Mesothelial cell of epicardium (in vitro differentiated cells): ENCODE measurements around the gene TSPAN3. TPM values are rescaled to one million over a fixed set of nuclear protein-coding genes. Genes with fewer than 3 reads are reported as not detected.
A peak's percentile ranks its signal among the peaks of the same experiment; 100 is the strongest.

ENCODE experiments used
- DNase-seq, 2 experiments: peaks; one replicate each; pipeline ENCODE4 v3.0.0; 2021; ENCODE audit warnings: low spot score in 2 of 2; ENCODE audit not compliant: unreplicated experiment in 2 of 2
- H3K27ac Mint-ChIP-seq: 2 replicates; pipeline ENCODE4 v1.8.0; 2021; ENCODE audit warnings: mixed read lengths
- H3K27me3 Mint-ChIP-seq: 2 replicates; pipeline ENCODE4 v1.8.0; 2021; ENCODE audit warnings: low read depth, mixed read lengths
- H3K36me3 Mint-ChIP-seq: 2 replicates; pipeline ENCODE4 v1.8.0; 2021; ENCODE audit warnings: mixed read lengths
- H3K4me1 Mint-ChIP-seq: 2 replicates; pipeline ENCODE4 v1.8.0; 2021; ENCODE audit warnings: mixed read lengths
- H3K4me3 Mint-ChIP-seq: 2 replicates; pipeline ENCODE4 v1.8.0; 2021; ENCODE audit warnings: mild to moderate bottlenecking, moderate library complexity, mixed read lengths
- H3K9me3 Mint-ChIP-seq: 2 replicates; pipeline ENCODE4 v1.8.0; 2021; ENCODE audit warnings: mixed read lengths
- total RNA-seq: library from RNA; stranded (reverse); gene quantifications from 3 replicates; pipeline ENCODE4 v1.2.1, GENCODE V29; 2021
- TF ChIP-seq, protein P1 (sequence below): fragments of 200-600 bp; sonication (generic); IDR thresholded peaks from one replicate; pipeline ENCODE4 v1.5.0; 2021; ENCODE audit warnings: antibody characterized with exemption; ENCODE audit not compliant: unreplicated experiment

TSPAN3 gene
- total RNA-seq, 1 donor from 2014 or later: 307 TPM

DNA sequence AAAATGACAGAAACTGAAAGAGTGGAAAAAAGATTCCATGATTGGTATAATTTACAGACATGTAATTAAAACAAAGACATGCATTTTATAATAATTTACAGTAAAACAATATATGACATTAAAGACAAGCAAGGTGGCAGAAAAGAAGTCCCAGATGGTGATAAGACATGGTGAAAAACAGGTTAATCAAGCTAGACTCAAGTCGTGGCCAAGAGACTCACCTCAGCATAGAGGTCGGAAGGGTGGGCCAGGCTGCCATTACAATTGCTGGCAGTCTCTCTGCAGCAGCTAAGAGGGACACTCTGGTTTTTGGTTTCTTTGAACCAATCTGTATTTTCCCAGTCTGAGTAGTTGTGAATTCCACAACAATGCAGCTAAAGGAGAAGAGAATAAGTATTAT, 18.4 kb downstream of the TSPAN3 start:
- H3K27me3 Mint-ChIP-seq: no peaks in the 10 kb centered on the region
- no peak for DNase-seq
- H3K4me3 Mint-ChIP-seq: no peak overlapping the region
- H3K27ac Mint-ChIP-seq: peak overlapping the region; percentile 41
- H3K4me1 Mint-ChIP-seq: peaks cover 28% of the 10 kb centered on the region
- TF ChIP-seq, protein P1, sequence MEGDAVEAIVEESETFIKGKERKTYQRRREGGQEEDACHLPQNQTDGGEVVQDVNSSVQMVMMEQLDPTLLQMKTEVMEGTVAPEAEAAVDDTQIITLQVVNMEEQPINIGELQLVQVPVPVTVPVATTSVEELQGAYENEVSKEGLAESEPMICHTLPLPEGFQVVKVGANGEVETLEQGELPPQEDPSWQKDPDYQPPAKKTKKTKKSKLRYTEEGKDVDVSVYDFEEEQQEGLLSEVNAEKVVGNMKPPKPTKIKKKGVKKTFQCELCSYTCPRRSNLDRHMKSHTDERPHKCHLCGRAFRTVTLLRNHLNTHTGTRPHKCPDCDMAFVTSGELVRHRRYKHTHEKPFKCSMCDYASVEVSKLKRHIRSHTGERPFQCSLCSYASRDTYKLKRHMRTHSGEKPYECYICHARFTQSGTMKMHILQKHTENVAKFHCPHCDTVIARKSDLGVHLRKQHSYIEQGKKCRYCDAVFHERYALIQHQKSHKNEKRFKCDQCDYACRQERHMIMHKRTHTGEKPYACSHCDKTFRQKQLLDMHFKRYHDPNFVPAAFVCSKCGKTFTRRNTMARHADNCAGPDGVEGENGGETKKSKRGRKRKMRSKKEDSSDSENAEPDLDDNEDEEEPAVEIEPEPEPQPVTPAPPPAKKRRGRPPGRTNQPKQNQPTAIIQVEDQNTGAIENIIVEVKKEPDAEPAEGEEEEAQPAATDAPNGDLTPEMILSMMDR: no peak
- no peaks in the 10 kb centered on the region for H3K9me3 Mint-ChIP-seq
- H3K36me3 Mint-ChIP-seq: peaks cover 31% of the 10 kb centered on the region

DNA sequence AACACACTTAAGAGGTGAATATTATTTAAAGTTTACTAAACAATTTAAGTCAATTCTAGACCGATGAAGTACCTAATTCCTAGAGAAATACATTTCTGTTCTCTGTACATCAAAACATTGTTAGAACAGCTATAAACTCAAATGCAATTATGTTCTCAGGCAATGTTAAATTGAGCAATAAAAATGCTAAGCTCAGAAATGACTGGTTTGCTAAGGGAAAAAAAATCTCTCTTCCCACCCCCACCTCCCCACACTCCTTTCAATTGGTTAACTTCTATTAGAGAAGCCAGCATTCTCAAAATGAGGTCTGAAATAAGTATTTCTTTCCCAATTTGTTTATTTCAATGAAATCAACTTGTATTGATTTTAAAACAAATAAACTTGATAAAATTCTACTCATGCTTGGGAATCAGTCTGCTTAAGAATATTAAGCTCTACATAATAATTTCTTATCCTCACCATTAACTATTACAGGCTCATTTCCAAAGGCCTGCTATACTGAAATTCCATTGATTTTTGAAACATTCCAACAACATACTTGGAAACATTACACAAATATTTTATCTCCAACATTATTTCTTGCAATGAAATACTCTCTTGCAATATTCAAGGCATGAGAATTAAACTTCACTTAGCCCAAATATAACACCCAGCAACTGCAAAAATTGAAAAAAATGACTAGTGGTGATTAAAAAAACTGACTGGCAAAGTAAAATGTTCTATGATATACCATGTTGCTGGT, 22.6 kb downstream of the TSPAN3 start:
- Mint-ChIP-seq H3K4me3 (no peak overlapping the region), H3K36me3 (peaks cover 50% of the 10 kb centered on the region), H3K27me3 (no peaks in the 10 kb centered on the region), H3K27ac (no peak overlapping the region), H3K4me1 (peaks cover 8% of the 10 kb centered on the region), H3K9me3 (no peaks in the 10 kb centered on the region)
- DNase-seq: no peak
- TF ChIP-seq, protein P1: no peak

DNA sequence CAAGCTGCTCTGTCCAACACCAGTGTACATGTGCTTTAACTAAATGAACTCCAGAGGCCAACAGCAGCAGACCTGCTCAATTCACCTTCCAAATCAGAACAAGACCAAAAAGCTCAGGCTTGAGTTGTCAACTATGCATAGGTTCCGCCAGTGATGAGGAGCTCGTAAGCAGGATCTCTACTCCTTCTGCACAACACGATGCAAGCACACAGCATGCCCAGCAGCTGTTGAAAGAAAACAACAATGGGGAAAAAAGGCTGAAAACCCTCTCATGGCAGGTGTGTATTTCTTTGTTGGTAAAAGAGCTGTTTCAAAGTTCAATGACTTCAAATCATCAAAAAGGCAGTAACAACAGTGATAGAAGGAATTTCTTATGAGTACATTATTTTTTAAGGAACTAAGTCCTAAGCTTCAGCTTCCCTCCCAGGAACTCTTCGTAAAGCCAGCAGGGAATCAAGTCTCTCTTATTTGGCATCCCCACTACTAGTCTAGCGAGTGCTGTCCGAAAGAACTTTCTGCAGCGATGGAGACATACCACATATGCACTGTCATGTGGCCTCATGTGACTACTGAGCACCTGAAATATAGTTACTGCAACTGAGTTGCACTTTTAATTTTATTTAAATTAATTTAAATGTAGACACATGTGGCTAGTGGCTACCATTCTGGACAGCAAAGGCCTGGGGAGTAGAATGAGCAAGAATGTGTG, 24.1 kb downstream of the TSPAN3 start:
- peaks cover 54% of the 10 kb centered on the region for H3K36me3 Mint-ChIP-seq
- no peaks in the 10 kb centered on the region for H3K9me3 Mint-ChIP-seq
- no peak overlapping the region for H3K27ac Mint-ChIP-seq

DNA sequence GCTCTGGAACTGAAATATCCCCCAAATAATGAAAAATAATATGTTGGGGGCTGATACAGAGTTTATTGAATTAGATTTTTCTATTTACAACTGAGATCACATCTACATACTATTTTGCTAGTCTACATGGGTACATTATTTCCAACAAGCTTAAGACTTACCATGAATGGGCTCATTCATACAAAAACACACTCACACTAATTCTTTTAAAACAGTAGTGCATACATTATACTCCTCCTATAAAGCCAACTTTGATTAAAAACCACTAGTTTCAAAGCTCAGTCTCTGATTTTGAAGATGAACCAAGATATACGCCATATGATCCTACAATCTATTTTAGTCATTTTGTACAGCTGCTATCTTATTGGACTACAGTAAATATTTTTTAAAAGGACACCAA, 24.9 kb downstream of the TSPAN3 start:
- peaks cover 57% of the 10 kb centered on the region for H3K36me3 Mint-ChIP-seq
- DNase-seq: no peak
- peaks cover 2% of the 10 kb centered on the region for H3K4me1 Mint-ChIP-seq
- TF ChIP-seq, protein P1: no peak
- no peak overlapping the region for H3K27ac Mint-ChIP-seq
- H3K4me3 Mint-ChIP-seq: no peak overlapping the region
- H3K27me3 Mint-ChIP-seq: no peaks in the 10 kb centered on the region
- H3K9me3 Mint-ChIP-seq: no peaks in the 10 kb centered on the region

More for the DNA sequence above, 24.1 kb downstream of the TSPAN3 start:
- Mint-ChIP-seq H3K4me3 (no peak overlapping the region), H3K4me1 (peaks cover 2% of the 10 kb centered on the region), H3K27me3 (no peaks in the 10 kb centered on the region)
- TF ChIP-seq, protein P1: no peak
- DNase-seq: no peak

DNA sequence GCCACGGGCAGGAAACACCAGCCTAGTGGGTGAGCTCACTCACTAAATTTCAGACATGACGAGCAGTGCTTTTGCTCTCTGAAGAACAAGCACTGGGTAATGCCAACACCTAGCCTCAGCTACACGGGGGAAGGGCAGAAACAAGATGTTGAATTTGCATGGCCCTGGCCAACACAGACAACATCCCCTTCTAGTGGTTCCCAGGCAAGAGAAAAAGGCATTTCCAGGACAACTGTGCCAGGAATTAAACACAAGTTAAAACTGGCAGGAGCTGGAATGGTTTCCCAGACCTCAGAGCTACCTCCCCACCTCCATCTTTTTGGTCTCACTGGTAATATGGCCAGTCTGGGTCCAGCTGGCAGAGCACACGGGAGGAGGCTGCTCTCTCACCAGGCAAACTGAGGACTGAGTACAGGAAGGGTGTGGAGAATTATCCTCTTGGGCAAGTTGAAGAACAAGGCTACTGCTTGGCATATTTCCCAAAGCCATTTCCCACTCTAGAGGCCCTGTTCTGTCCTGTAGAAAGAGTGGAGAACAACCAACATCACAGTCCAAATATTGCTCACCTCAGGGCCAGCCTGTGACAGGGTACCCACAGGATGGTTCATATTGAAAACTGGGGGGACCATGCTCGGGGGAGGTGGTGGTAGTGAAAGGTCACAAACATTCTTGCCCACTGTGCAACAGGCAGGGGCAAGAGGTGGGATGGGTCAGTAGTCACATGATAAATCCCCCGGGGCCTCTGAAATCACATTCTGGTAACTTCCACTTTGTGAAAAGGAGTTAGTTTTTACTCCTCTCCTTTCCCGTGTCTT, 26.5 kb downstream of the TSPAN3 start:
- no peak overlapping the region for H3K27ac Mint-ChIP-seq
- H3K36me3 Mint-ChIP-seq: peaks cover 57% of the 10 kb centered on the region
- no peak for DNase-seq
- peaks cover 2% of the 10 kb centered on the region for H3K4me1 Mint-ChIP-seq
- TF ChIP-seq, protein P1: no peak
- no peak overlapping the region for H3K4me3 Mint-ChIP-seq
- no peaks in the 10 kb centered on the region for H3K27me3 Mint-ChIP-seq
- H3K9me3 Mint-ChIP-seq: no peaks in the 10 kb centered on the region
